ENCODE data around the gene CCDC73. TPM values are rescaled to one million over a fixed set of nuclear protein-coding genes. Genes with fewer than 3 reads are reported as not detected.
"Not testable (repeated sequence)": the region's sequence is repeated elsewhere in the genome, so short reads cannot be mapped to it uniquely, and the experiment has no call there.

CCDC73 gene
- total RNA-seq, 4 donors from 2014 or later: not detected

GRCh38 chr11:32781721-32782120 is 12.7 kb downstream of the CCDC73 start:
- TF ChIP-seq POLR2A (IDR thresholded peaks at IDR 0.05): no peak
- TF ChIP-seq CTCF (IDR thresholded peaks at IDR 0.05): no peak
- intact Hi-C loops (cut with DNase I; ENCODE audit: low total_unique reads): no loop called here
- no peak for DNase-seq (ENCODE audit: low spot score in 2 of 2)
- no peak overlapping the region for H3K4me3 ChIP-seq (ENCODE audit: low read depth, poor library complexity, severe bottlenecking)
- WGBS, 2 donors: 79 to 83% methylated on average over 5 of the region's 5 CpGs

- WGBS, 2 donors: 81 to 91% methylated on average over 2 of the region's 2 CpGs
- DNase-seq (ENCODE audit: low spot score in 2 of 2); H3K4me3 ChIP-seq (ENCODE audit: low read depth, poor library complexity, severe bottlenecking); intact Hi-C loops (cut with DNase I; ENCODE audit: low total_unique reads): not testable (repeated sequence)
These were observed 13.6 kb downstream of the CCDC73 start for GRCh38 chr11:32780839-32781238.

GRCh38 chr11:32779136-32779535 is 15.3 kb downstream of the CCDC73 start:
- intact Hi-C loops (cut with DNase I; ENCODE audit: low total_unique reads): no loop called here
- TF ChIP-seq POLR2A (IDR thresholded peaks at IDR 0.05) (no peak), CTCF (IDR thresholded peaks at IDR 0.05) (no peak)
- DNase-seq (ENCODE audit: low spot score in 2 of 2): no peak
- H3K4me3 ChIP-seq (ENCODE audit: low read depth, poor library complexity, severe bottlenecking): no peak overlapping the region

- no peak for DNase-seq (ENCODE audit: low spot score in 2 of 2)
- no peak overlapping the region for H3K4me3 ChIP-seq (ENCODE audit: low read depth, poor library complexity, severe bottlenecking)
- 68 to 73% methylated on average over 2 of the region's 2 CpGs for WGBS, 2 donors
- intact Hi-C loops (cut with DNase I; ENCODE audit: low total_unique reads): no loop called here
- TF ChIP-seq POLR2A (IDR thresholded peaks at IDR 0.05): no peak
- TF ChIP-seq CTCF (IDR thresholded peaks at IDR 0.05): no peak
These were observed 18.6 kb downstream of the CCDC73 start for GRCh38 chr11:32775908-32776307.

GRCh38 chr11:32774081-32774480 is 20.4 kb downstream of the CCDC73 start:
- DNase-seq (ENCODE audit: low spot score in 2 of 2): no peak
- TF ChIP-seq POLR2A (IDR thresholded peaks at IDR 0.05): no peak
- TF ChIP-seq CTCF (IDR thresholded peaks at IDR 0.05): no peak
- WGBS, 2 donors: 74 to 80% methylated on average over 2 of the region's 2 CpGs
- no peak overlapping the region for H3K4me3 ChIP-seq (ENCODE audit: low read depth, poor library complexity, severe bottlenecking)
- intact Hi-C loops (cut with DNase I; ENCODE audit: low total_unique reads): no loop called here

- no peak overlapping the region for H3K4me3 ChIP-seq (ENCODE audit: low read depth, poor library complexity, severe bottlenecking)
- no peak for DNase-seq (ENCODE audit: low spot score in 2 of 2)
- TF ChIP-seq CTCF (IDR thresholded peaks at IDR 0.05) (no peak), POLR2A (IDR thresholded peaks at IDR 0.05) (no peak)
- intact Hi-C loops (cut with DNase I; ENCODE audit: low total_unique reads): no loop called here
These were observed 21.7 kb downstream of the CCDC73 start for GRCh38 chr11:32772731-32773130.

- intact Hi-C loops (cut with DNase I; ENCODE audit: low total_unique reads); DNase-seq (ENCODE audit: low spot score in 2 of 2); H3K4me3 ChIP-seq (ENCODE audit: low read depth, poor library complexity, severe bottlenecking): not testable (repeated sequence)
- WGBS, 2 donors: 92 to 97% methylated on average over 2 of the region's 2 CpGs
These were observed 32.7 kb downstream of the CCDC73 start for GRCh38 chr11:32761774-32762173.
